GM19395 (cell line): ENCODE data around the gene MAGI1.
A peak's percentile ranks its signal among the peaks of the same experiment; 100 is the strongest.

Experiments used
- ATAC-seq: cut with Tn5 transposase; IDR thresholded peaks from one replicate; pipeline ENCODE4 v1.9.1; 2021; ENCODE audit warnings: mild to moderate bottlenecking, moderate library complexity; ENCODE audit not compliant: unreplicated experiment

Gene MAGI1

DNA sequence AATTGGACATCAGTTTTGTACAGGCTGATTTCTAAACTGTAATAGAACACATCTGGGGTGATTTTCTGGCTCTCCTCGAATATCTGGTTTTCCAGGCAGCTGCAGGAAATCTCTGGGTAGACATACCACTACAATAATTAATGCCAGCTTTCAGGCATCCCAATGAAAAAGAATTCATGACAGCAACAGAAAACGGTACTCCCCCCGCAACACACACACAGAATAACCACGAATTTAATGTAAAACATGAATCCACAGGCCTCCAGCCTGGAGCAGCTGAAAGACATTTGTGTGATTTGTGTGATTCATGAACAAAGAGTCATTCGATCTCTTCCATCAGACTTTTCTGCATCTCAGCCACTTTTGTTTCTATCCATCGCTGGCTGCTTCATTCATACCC is 262.2 kb downstream of the MAGI1 start:
- ATAC-seq, result no peak

DNA sequence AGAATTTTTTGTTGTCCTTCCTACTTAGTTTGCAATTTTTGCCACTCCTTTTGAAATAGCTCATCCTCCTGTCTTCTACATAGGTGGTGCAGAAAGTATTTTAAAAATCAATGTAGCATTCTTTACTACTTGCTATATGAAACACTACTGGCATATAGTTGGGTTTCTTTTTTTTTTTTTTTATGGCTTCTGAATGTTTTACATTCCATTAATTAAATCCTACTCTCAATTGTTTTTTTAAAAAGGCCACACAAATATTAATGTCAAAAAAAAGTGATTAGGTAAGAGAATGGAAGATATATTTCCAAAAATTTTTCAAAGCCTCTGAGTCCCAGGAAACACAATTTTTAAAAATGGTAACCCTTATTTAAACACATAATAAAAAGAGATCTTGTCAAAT is 262.6 kb downstream of the MAGI1 start:
- ATAC-seq, result no peak

DNA sequence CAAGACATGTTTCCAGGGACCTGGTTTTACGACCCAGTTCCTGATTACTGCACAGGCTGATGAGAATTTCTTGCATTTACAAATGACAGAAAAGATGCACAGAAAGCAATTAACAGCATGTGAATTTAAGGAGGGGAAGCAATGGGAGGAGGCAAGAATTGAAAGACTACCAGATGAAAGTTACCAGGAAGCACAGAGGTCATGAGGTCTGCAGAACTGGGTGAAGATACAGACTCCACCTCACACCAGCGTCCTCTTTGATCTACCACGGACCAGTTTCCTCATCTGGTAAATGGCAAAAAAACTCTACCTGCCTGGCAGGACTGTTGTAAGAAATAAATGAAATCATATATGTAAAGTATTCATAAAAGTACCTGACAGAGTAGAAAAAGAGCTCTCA is 266.0 kb downstream of the MAGI1 start:
- ATAC-seq, result no peak

DNA sequence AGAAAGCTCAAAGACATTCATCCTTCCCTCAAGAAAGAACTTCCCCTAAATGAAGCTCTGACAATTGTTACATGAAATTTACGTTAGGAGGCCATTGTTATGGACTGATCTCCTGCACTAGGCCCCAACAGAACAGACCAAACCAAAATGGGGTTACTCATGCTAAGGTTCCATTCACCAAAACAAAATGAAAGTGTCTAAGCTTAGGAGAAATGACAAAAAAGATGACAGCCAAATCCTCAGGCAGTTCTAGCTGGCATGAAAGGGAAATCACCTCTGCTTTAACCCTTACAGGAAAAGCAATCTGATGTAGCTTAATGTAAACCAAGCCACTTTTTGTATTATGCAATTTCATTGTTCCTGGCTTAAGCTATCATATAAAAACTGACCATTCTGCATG is 271.2 kb downstream of the MAGI1 start:
- ATAC-seq, result no peak

GRCh38 chr3:65762235-65762580 is 276.5 kb downstream of the MAGI1 start:
- ATAC-seq, result no peak

- no peak for ATAC-seq
These were observed 277.1 kb downstream of the MAGI1 start for GRCh38 chr3:65761446-65762234.

DNA sequence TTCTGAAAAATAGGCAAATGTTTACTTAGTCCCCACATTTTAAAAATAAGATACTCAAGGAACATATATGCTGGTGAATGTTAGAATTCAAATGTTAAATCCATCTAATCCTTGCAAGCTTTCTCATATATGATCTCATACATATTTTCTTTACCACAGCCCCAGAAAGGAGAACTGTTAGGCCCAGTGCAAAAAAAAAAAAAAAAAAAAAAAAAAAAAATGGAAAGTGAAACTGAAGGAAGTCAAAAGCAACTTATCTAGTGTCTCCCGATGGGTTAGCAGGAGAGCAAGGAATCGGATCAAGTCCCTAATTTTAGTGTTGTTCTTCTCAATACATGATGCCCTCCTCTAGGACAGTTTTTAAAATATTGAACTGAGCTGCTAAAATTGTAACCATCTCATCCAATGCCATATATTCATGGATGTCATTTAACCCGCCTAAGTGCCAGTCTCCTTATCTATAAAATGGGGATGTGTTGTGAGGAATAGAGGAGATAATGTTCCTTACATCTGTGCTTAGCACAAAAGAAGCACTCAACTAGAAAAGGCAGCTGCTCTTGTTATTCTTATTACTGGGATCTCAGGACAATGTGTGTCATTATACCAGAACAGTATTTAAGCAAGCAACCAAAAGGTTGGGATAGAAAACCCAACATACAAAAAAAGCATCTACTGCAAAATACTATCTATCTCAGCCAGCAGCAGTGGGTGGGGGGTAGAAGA is 279.7 kb downstream of the MAGI1 start:
- ATAC-seq, result no peak

- ATAC-seq, result no peak
These were observed 280.3 kb downstream of the MAGI1 start for GRCh38 chr3:65758438-65758837.

GRCh38 chr3:65752636-65753035 is 286.1 kb downstream of the MAGI1 start:
- no peak for ATAC-seq

GRCh38 chr3:65751123-65751700 is 287.5 kb downstream of the MAGI1 start:
- ATAC-seq, result no peak

- ATAC-seq, result no peak
These were observed 289.7 kb downstream of the MAGI1 start for GRCh38 chr3:65749066-65749465.

DNA sequence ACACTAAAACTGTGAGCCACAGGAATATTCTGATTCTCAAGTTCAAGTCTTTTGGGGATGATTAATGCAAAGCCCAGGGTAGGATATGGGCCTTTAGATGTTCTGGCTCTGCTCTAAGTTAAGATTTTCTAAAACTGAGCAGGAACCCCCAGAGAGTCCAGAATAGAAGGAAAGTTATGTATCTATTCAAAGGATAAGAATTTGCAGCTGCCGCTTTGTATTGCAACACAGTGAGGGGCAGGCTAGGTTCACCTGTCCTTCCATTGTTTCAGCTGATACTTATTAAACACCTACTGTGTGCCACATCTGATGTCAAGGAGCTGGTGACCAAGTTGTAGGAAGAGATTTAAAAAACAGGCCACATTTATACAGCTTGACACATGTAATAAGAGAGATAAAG is 290.4 kb downstream of the MAGI1 start:
- no peak for ATAC-seq

GRCh38 chr3:65746848-65747247 is 291.9 kb downstream of the MAGI1 start:
- no peak for ATAC-seq

DNA sequence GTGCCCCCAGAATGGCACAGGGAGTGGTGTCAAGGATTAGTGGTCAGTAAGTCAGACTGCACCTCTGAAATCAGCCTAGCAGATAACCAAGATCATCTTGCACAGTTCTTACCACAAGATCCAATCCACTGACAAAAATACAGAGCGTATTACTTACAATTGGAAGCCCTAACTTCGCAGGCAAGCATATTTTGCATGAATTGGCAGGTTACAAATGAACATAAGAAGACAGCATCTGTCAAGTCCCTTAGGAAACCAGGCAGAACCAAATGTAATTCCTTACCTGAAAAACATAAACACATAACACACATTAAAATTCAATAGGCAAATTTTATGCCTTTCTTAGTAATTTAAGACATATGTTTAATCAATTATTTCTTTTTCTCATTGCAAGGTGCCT is 293.4 kb downstream of the MAGI1 start:
- ATAC-seq, result no peak

DNA sequence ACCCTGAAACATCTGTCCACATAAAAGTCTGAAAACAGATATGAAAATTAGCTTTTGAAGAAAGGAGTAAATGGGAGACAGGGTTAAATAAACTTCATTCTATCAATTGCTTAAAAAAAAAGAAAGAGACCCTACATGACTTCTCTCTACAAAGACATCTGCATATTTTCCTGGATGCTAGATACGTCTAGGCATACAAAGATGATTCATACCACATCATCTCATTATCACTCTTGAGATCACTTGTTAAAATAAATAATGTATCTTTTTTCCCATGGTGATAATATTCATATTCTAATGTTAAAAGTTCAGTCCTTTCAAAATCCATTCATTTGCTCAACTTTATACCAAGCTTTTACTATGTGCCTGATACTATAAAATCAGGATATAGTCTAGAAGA is 295.8 kb downstream of the MAGI1 start:
- no peak for ATAC-seq

GRCh38 chr3:65741540-65741939 is 297.2 kb downstream of the MAGI1 start:
- no peak for ATAC-seq

GRCh38 chr3:65739901-65740541 is 298.7 kb downstream of the MAGI1 start:
- ATAC-seq, result no peak

DNA sequence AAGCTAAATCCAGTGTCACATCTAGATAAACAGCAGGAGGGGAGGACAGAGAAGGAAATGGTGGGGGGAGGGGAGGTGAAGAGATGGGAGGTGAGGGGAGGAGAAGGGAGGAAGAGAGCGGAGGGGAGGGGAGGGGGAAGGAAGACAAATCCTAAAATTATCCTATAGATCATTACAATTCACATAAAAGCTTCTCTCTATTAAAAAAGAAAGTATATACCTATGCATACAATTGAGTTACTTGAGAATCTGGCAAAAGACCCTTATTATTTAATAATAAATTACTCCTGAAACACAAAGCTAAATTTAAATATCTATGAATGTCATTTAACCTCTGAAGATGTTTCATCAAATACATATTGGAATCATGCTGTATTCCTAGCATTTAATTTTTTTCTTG is 303.9 kb downstream of the MAGI1 start:
- ATAC-seq, result no peak

- ATAC-seq, result no peak
These were observed 304.3 kb downstream of the MAGI1 start for GRCh38 chr3:65734382-65734781.

DNA sequence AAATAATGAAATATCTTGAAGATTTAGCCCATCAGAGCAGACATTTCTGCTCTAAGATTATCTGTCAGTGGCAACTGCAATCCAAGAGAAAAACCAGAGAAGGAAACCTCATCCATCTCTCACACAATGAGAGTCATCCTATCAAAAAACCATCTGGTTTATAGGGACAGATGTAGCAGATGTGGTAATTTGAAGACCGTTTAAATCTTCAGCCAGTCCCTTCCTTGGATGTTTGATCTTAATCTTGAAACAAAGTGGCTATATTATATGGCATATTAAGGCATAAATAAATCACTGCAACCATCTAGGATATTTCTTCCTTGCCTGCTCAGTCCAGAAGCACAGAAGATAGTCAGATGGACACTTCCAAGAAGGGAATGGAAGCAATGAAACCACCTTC is 305.3 kb downstream of the MAGI1 start:
- no peak for ATAC-seq

- peak; percentile 96 for ATAC-seq
These were observed 306.4 kb downstream of the MAGI1 start for GRCh38 chr3:65732051-65732935.
